SH-SY5Y (cell line): ENCODE measurements around the gene UQCRHL.

Experiments used
- GATA2 ChIP-seq: IDR thresholded peaks from 2 replicates; pipeline ENCODE4 v1.6.1; 2011; ENCODE audit warnings: mild to moderate bottlenecking, low read depth, low read length
- GATA3 ChIP-seq: IDR thresholded peaks from 2 replicates; pipeline ENCODE4 v1.6.1; 2011; ENCODE audit warnings: low read depth, mild to moderate bottlenecking, low read length, moderate library complexity

GRCh38 chr1:15833842-15834405 is 26.5 kb upstream of the UQCRHL start:
- TF ChIP-seq GATA2 (0 out of 2 replicates have a peak, but pooled peaks have one; percentile 9), GATA3 (no peak)
